Measurements from ENCODE around the gene LDLRAD3.
"Not testable (repeated sequence)": the region's sequence is repeated elsewhere in the genome, so short reads cannot be mapped to it uniquely, and the experiment has no call there.

LDLRAD3 gene

GRCh38 chr11:35998634-35999033, 54.8 kb downstream of the LDLRAD3 start:
- DNase-seq, result no peak

GRCh38 chr11:36000616-36001190, 56.8 kb downstream of the LDLRAD3 start:
- no peak for DNase-seq

DNA sequence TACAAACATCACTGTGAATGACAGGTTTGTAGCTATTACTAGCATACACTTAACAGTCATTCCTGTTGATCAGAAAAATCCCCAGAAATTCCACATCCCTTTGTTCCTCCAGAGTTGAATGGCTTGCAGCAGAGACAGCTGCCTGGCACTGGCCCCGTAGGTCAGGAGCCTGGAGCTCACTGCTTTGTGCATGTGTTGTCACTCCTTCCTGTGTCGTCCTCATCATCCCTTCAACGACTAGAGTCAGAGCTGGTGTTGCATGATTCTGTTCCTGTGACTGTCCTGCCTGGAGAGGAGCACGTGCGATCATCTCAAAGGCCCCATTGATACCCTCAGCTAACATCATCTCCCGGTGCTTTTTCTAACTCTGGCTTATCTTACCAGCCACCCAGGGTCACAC, 58.3 kb downstream of the LDLRAD3 start:
- DNase-seq, result no peak

DNA sequence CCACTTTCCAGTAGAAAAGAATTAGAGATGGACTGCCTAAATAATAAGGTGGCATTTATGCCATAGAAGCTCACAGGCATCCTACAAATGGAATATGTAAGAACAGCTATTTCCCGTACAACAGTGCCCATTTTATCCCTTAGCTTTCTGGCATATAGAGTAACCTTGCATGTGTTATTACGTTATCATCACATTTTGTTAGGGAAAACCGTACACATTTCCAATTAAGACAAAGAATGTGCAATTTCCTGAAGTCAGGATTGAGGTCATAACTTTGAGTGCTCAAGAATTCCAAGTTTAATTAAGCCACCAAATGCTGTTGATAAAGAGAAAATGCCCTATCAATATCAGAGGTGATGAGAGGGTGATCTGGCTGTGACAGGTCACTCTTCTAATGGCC, 58.9 kb downstream of the LDLRAD3 start:
- DNase-seq, result no peak

DNA sequence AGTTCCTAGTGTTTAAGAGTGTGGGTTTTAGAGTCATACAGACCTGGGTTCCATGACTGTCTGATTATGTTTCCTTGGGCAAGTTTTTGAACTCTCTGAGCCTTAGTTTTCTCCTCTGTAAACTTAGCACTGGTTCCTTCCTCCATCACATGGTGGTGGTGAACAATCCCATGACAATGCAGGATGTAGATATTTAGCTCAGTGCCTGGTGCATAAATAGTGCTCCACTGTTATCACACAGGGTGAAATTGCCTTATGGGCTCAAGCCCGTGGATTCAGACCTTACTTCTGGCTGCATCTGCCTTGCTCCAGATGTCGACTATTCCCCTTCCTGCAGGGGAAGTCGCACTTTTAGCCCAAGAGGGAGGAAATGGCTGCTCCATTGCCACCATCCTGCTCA, 62.7 kb downstream of the LDLRAD3 start:
- DNase-seq, result no peak

DNA sequence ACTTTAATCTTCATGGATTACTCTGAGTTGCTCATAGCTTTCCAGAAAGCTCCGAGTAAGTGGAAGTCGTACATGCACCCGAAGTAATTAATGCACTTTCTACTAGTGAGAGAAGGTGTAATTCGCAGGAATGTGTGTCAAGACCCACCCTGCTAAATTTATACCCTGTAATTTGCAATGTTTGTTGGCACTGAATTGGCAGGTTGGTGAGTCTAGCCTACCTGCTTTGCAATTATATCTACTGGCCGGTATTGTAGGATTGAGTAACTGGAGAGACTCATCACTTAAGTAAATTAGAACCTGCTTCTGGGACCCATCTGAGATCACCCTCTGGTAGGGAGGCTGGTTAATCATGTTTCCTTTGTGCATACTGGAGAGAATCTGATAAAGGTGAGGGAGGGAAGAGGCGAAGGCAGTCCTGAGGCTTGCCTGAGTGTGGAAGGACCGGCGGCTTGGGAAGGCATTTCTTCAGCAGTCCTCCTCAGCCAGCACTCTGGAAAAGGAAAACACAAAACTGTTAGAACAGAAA, 63.3 kb downstream of the LDLRAD3 start:
- no peak for DNase-seq

GRCh38 chr11:36008584-36008983, 64.7 kb downstream of the LDLRAD3 start:
- no peak for DNase-seq

- DNase-seq, result no peak
Observed at GRCh38 chr11:36009473-36009872, 65.6 kb downstream of the LDLRAD3 start.

DNA sequence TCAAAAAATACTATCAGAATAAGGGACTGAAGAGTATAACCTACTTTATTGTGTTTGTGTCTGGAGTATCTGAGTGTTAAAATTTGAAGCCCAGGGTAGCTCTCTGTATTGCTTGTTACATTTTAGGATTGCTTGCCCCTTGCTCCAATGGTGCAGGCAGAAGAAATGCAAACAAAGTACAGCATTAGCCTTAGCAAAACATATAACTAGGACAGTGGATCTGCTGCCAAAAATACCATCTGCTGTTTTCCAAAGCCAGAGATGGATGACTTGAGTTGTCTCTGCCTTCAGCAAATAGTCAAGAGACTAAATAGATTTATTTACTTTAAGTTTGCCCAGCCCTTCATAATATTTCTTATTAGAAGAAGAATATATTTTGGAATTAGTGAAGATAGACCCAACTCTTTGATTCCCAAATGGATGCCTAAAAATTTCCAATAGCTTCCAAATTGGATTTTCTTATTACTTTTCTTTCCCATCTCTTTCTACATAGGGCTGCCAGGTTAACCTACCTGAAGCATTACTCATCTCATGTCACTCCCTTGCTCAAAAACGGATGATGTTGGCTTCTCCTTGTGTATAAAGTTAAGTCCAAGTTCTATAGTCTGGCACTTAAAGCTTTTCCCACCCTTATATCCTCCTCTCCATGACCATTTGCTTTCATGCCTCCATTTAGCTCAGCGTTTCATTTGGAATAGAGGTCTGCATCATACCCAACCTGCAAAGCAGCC, 66.3 kb downstream of the LDLRAD3 start:
- DNase-seq, result no peak

DNA sequence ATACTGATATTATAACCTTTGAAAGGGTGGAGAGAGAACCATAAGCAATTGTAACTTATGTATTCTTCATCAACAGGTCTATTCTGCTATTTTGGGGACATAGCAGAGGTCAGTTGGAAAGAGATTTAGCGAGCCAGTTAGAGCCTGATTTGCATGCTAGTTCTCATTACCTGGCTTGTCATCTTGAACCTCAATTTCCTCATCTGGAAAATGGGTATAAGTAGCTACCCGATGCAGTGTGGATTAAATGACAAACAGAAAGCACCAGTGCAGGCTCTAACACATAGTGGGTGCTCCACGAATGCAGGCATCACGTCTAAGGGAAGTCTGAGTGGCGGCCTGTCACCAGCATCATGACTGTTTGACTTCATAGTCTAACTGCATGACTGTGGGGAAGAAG, 67.7 kb downstream of the LDLRAD3 start:
- no peak for DNase-seq

- DNase-seq, result no peak
Observed at GRCh38 chr11:36012455-36012854, 68.6 kb downstream of the LDLRAD3 start.

DNA sequence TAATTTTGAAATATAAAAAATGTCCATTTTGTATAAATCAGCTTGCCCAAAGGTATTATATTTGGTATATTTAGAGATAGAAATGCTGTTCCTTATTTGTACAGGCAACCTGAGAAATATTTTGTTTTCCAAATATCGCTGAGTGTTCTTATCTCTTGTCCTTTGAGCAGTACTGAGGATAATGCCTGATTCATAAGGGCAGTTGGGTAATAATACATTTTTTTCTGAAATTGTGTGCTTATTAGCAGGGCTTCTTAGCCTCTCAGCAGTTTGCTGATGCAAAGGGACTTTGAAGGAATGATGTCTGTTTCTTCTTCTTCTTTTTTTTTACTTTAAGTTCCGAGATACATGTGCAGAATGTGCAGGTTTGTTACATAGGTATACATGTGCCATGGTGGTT, 69.1 kb downstream of the LDLRAD3 start:
- DNase-seq, result no peak

GRCh38 chr11:36013446-36013845, 69.6 kb downstream of the LDLRAD3 start:
- DNase-seq, result not testable (repeated sequence)

DNA sequence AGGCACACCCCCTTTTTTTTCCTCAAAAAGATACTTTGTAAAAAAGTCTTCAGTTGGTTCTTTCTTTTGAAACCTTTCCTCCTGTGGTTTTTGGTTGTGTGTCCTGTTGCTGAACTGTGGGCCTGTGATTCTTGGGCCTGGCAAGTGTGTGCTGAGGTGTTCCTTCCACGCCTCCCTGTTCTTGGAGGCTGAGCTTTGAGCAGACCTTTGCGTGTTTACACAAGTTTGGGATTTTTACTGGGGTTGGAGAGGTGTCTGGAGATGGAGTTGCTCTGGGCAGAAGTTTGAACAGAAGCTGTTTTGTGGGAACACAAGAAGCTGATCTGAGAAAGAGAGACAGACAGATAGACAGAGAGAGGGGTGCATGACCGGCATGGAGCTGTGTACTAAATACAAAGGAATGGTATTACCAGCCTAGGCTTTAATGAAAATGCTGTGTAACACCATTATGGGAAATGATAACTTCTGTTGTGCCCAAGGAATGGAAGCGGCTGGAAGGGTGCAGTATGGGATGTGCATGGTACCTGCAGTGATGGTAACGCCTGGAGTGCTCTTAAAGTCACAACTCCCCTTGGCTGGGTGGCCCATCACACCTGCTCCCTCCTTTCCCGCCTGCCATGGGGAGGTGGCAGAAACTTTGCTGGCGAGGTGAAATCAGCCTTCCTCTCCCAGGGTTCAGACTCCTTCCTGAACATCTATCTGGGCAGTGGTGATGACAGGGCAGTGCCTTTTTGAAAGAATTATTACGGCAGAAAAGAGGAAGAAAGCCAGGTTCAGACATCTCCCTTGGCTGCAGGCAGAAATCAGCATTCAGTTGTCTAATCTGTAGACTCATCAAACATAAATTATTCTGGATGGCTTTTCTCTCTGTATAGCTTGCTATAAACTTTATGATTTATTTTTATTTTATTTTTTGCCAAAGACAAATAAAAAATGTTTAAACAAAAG, 70.4 kb downstream of the LDLRAD3 start:
- no peak for DNase-seq

GRCh38 chr11:36014898-36015665, 71.2 kb downstream of the LDLRAD3 start:
- DNase-seq, result no peak

GRCh38 chr11:36015799-36016198, 71.9 kb downstream of the LDLRAD3 start:
- DNase-seq, result no peak

DNA sequence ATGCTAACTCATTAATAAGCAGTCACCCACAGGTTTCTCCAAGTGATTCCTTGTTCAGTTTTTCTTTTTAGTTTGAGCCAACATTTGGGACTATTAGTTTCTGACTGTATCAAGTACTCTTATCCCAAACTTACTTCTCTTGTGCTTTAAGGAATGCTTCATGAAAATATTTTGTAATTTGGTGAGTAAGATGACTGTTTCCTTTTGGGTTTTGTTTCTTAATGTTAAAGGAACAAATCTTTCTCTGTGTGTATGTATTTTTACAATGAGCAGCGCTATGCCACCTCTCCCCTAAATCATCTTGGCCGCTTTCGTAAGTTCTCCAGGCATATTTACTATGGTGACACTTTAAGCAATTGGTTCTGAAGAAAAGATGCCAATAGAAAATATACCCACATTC, 72.4 kb downstream of the LDLRAD3 start:
- DNase-seq, result no peak

DNA sequence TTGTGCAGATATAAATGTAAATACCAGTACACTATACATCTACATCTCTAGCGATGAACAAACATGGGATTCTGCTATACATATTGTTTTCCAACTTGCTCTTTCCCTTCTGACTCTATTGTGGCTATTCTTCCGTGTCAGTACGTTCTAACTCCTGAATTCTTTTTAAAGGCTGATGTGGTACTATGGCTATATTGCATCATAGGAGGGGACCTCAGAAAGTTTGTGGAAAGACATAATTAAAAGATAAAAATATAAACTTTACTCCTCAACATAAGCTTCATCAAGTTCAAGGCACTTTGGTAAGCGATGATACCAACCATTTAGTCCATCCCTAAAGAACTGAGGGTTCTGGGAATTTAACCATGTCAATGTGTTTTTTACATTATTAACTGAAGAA, 72.8 kb downstream of the LDLRAD3 start:
- no peak for DNase-seq

GRCh38 chr11:36019005-36019596, 75.2 kb downstream of the LDLRAD3 start:
- no peak for DNase-seq

- no peak for DNase-seq
Observed at GRCh38 chr11:36019722-36020121, 75.9 kb downstream of the LDLRAD3 start.

GRCh38 chr11:36022882-36023281, 79.0 kb downstream of the LDLRAD3 start:
- DNase-seq, result no peak

GRCh38 chr11:36023922-36024321, 80.1 kb downstream of the LDLRAD3 start:
- no peak for DNase-seq
